HL-60 (cell line): ENCODE results near the gene POLRMT.
A peak's percentile ranks its signal among the peaks of the same experiment; 100 is the strongest.

Experiments
- CTCF ChIP-seq: IDR thresholded peaks from one replicate; pipeline ENCODE4 v1.5.1; 2011; ENCODE audit warnings: low read length, control low read depth, inconsistent platforms; ENCODE audit not compliant: insufficient read depth
- GABPA ChIP-seq: IDR thresholded peaks from 2 replicates; pipeline ENCODE4 v1.6.1; 2012; ENCODE audit warnings: low read depth
- POLR2AphosphoS5 ChIP-seq: IDR thresholded peaks from 2 replicates; pipeline ENCODE4 v1.6.1; 2012; ENCODE audit warnings: low read depth
- REST ChIP-seq: IDR thresholded peaks from 2 replicates; pipeline ENCODE4 v1.6.1; 2012; ENCODE audit warnings: low read depth; ENCODE audit not compliant: insufficient replicate concordance
- SPI1 ChIP-seq: IDR thresholded peaks from 2 replicates; pipeline ENCODE4 v1.6.1; 2012; ENCODE audit warnings: low read depth, mild to moderate bottlenecking, borderline replicate concordance

- TF ChIP-seq SPI1 (peak; percentile 72; the same call in 1 of the 2 replicates), CTCF (no peak), POLR2AphosphoS5 (peak; percentile 83), REST (no peak), GABPA (no peak)
Observed at GRCh38 chr19:570937-571565, 62.3 kb downstream of the POLRMT start.
